ENCODE measurements around the gene CXXC5.
"Not testable (repeated sequence)": the region's sequence is repeated elsewhere in the genome, so short reads cannot be mapped to it uniquely, and the experiment has no call there.

- TF ChIP-seq SMC3 (IDR thresholded peaks at IDR 0.05; ENCODE audit: low read depth, low read length); RFX5 (IDR thresholded peaks at IDR 0.05; ENCODE audit: low read depth, low read length); CTCF (conservative IDR thresholded peaks at IDR 0.05; ENCODE audit: low read depth, low read length); ELK1 (IDR thresholded peaks at IDR 0.05; ENCODE audit: borderline replicate concordance, low read depth, low read length); USF2 (IDR thresholded peaks at IDR 0.05; ENCODE audit: low read depth, low read length); RAD21 (IDR thresholded peaks at IDR 0.05; ENCODE audit: low read length); POLR2A (IDR thresholded peaks at IDR 0.05; ENCODE audit: low read depth, low read length); BHLHE40 (IDR thresholded peaks at IDR 0.05; ENCODE audit: low read depth, low read length); CHD1 (IDR thresholded peaks at IDR 0.05; ENCODE audit: low read depth, low read length); CEBPB (IDR thresholded peaks at IDR 0.05; ENCODE audit: low read depth, low read length); MAFK (IDR thresholded peaks at IDR 0.05; ENCODE audit: low read depth, low read length); FOS (IDR thresholded peaks at IDR 0.05; ENCODE audit: low read depth, low read length); MAZ (IDR thresholded peaks at IDR 0.05; ENCODE audit: borderline replicate concordance, low read depth, low read length): not testable (repeated sequence)
These were observed 65.7 kb downstream of the CXXC5 start for GRCh38 chr5:139713898-139714297.

Measured in IMR-90 (cell line).